ENCODE measurements around the gene TRMT112.
"Not testable (repeated sequence)": the region's sequence is repeated elsewhere in the genome, so short reads cannot be mapped to it uniquely, and the experiment has no call there.

The TRMT112 gene

GRCh38 chr11:64334764-64335735, 17.7 kb upstream of the TRMT112 start:
- DNase-seq (ENCODE audit: insufficient read length, low spot score) (peak; percentile 97), FAIRE-seq (peak; percentile 23)

- DNase-seq (ENCODE audit: insufficient read length, low spot score) (no peak), FAIRE-seq (no peak)
Measured at GRCh38 chr11:64333556-64333955, 16.2 kb upstream of the TRMT112 start.

- FAIRE-seq: no peak
- peak; percentile 75 for DNase-seq (ENCODE audit: insufficient read length, low spot score)
Measured at GRCh38 chr11:64331569-64332371, 14.4 kb upstream of the TRMT112 start.

- DNase-seq (ENCODE audit: insufficient read length, low spot score) (no peak), FAIRE-seq (no peak)
Measured at GRCh38 chr11:64330888-64331287, 13.5 kb upstream of the TRMT112 start.

GRCh38 chr11:64327993-64328392, 10.6 kb upstream of the TRMT112 start:
- FAIRE-seq (no peak), DNase-seq (ENCODE audit: insufficient read length, low spot score) (no peak)

GRCh38 chr11:64327375-64327774, 10.0 kb upstream of the TRMT112 start:
- no peak for DNase-seq (ENCODE audit: insufficient read length, low spot score)
- FAIRE-seq: no peak

GRCh38 chr11:64324692-64325469, 7.5 kb upstream of the TRMT112 start:
- FAIRE-seq: no peak
- DNase-seq (ENCODE audit: insufficient read length, low spot score): no peak

- not testable (repeated sequence) for DNase-seq (ENCODE audit: insufficient read length, low spot score); FAIRE-seq
Measured at GRCh38 chr11:64323984-64324383, 6.6 kb upstream of the TRMT112 start.

GRCh38 chr11:64323373-64323772, 6.0 kb upstream of the TRMT112 start:
- DNase-seq (ENCODE audit: insufficient read length, low spot score) (no peak), FAIRE-seq (no peak)

GRCh38 chr11:64322925-64323260, 5.5 kb upstream of the TRMT112 start:
- FAIRE-seq: no peak

GRCh38 chr11:64321533-64321932, 4.2 kb upstream of the TRMT112 start:
- DNase-seq (ENCODE audit: insufficient read length, low spot score): no peak
- no peak for FAIRE-seq

More at GRCh38 chr11:64322925-64323260, 5.5 kb upstream of the TRMT112 start:
- no peak for DNase-seq (ENCODE audit: insufficient read length, low spot score)

- DNase-seq (ENCODE audit: insufficient read length, low spot score): no peak
- no peak for FAIRE-seq
Measured at GRCh38 chr11:64321026-64321425, 3.7 kb upstream of the TRMT112 start.

- FAIRE-seq (no peak), DNase-seq (ENCODE audit: insufficient read length, low spot score) (no peak)
Measured at GRCh38 chr11:64320556-64320955, 3.2 kb upstream of the TRMT112 start.

- FAIRE-seq (no peak), DNase-seq (ENCODE audit: insufficient read length, low spot score) (no peak)
Measured at GRCh38 chr11:64318766-64319761, 1.7 kb upstream of the TRMT112 start.

- peak; percentile 93 for DNase-seq (ENCODE audit: insufficient read length, low spot score)
- peak; percentile 96 for FAIRE-seq
Measured at GRCh38 chr11:64317961-64318765, 804 bp upstream of the TRMT112 start, which contains the start of gene PRDX5. PRDX5 (plus strand) TSS chr11:64318121; CDS start chr11:64318216, 95 bp downstream.

GRCh38 chr11:64316672-64317324, 561 bp downstream of the TRMT112 start:
- FAIRE-seq: no peak
- DNase-seq (ENCODE audit: insufficient read length, low spot score): no peak

GRCh38 chr11:64315667-64316526, 1.5 kb downstream of the TRMT112 start:
- not testable (repeated sequence) for FAIRE-seq; DNase-seq (ENCODE audit: insufficient read length, low spot score)
